Chondrocyte (in vitro differentiated cells): ENCODE results near the gene NUDT21. TPM values are rescaled to one million over a fixed set of nuclear protein-coding genes. Genes with fewer than 3 reads are reported as not detected.
A peak's percentile ranks its signal among the peaks of the same experiment; 100 is the strongest.

Experiments used
- DNase-seq: peaks from one replicate; pipeline ENCODE4 v3.0.0; 2021; ENCODE audit warnings: mixed read lengths, low spot score
- H3K27ac Mint-ChIP-seq: one replicate; pipeline ENCODE4 v1.8.0; 2021; ENCODE audit warnings: mild to moderate bottlenecking, moderate library complexity, mixed read lengths; ENCODE audit not compliant: unreplicated experiment
- H3K27me3 Mint-ChIP-seq: 2 replicates; pipeline ENCODE4 v1.8.0; 2021; ENCODE audit warnings: low read depth, mixed read lengths
- H3K36me3 Mint-ChIP-seq: 2 replicates; pipeline ENCODE4 v1.8.0; 2021; ENCODE audit warnings: low read depth, mixed read lengths
- H3K4me1 Mint-ChIP-seq: 2 replicates; pipeline ENCODE4 v1.8.0; 2021; ENCODE audit warnings: low read depth, mild to moderate bottlenecking, mixed read lengths
- H3K4me3 Mint-ChIP-seq: one replicate; pipeline ENCODE4 v1.8.0; 2021; ENCODE audit warnings: mild to moderate bottlenecking, moderate library complexity, mixed read lengths; ENCODE audit not compliant: unreplicated experiment
- H3K9me3 Mint-ChIP-seq: 2 replicates; pipeline ENCODE4 v1.8.0; 2021; ENCODE audit warnings: low read depth, mixed read lengths
- CTCF ChIP-seq: fragments of 200-600 bp; sonication (generic); IDR thresholded peaks from 2 replicates; pipeline ENCODE4 v1.5.0; 2021; ENCODE audit warnings: antibody characterized with exemption, mild to moderate bottlenecking, moderate library complexity
- total RNA-seq: library from RNA; stranded (reverse); gene quantifications from 3 replicates; pipeline ENCODE4 v1.2.1, GENCODE V29; 2021

Gene NUDT21
- total RNA-seq, 1 donor from 2014 or later, result 69.0 TPM

- Mint-ChIP-seq H3K9me3 (no peaks in the 10 kb centered on the region), H3K36me3 (no peaks in the 10 kb centered on the region), H3K27me3 (no peaks in the 10 kb centered on the region), H3K27ac (peak overlapping the region; percentile 95), H3K4me3 (peak overlapping the region; percentile 96), H3K4me1 (peaks cover 46% of the 10 kb centered on the region)
- DNase-seq, result no peak
- TF ChIP-seq CTCF, result no peak
These were observed 27.3 kb downstream of the NUDT21 start for GRCh38 chr16:56423584-56424403.

DNA sequence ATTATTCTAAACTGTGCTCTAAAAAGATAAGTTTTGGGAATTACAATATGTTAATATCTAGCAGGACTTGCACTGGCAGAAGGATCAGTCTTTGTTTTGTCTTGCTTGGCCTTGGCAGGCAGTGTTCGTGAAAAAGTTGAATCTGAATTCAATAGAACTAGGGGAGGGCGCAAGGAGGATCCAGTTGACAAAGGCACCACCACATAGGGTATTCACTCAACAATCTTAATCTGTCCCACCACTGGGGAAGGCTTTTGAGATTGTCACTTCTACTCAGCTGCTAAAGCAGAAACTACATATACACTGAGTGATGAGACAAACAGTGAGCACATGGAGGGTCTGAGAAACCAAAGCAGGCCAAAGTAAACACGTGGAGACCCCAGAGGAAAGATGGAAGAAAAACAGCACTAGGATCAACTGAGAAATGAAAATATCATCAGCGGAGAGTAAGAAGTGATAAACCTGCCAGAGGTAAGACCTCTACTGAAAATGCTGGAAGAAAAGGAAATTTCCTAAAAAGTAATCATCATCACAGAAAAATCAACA, 28.2 kb downstream of the NUDT21 start:
- H3K4me3 Mint-ChIP-seq, result peak overlapping the region; percentile 38
- H3K36me3 Mint-ChIP-seq, result no peaks in the 10 kb centered on the region
- H3K27ac Mint-ChIP-seq, result no peak overlapping the region
- no peak for DNase-seq
- no peaks in the 10 kb centered on the region for H3K9me3 Mint-ChIP-seq
- no peak for TF ChIP-seq CTCF
- no peaks in the 10 kb centered on the region for H3K27me3 Mint-ChIP-seq
- peaks cover 48% of the 10 kb centered on the region for H3K4me1 Mint-ChIP-seq

GRCh38 chr16:56421976-56422669, 29.0 kb downstream of the NUDT21 start:
- Mint-ChIP-seq H3K4me3 (no peak overlapping the region), H3K9me3 (no peaks in the 10 kb centered on the region), H3K27me3 (no peaks in the 10 kb centered on the region), H3K36me3 (no peaks in the 10 kb centered on the region), H3K4me1 (peaks cover 48% of the 10 kb centered on the region), H3K27ac (no peak overlapping the region)
- no peak for TF ChIP-seq CTCF
- no peak for DNase-seq

DNA sequence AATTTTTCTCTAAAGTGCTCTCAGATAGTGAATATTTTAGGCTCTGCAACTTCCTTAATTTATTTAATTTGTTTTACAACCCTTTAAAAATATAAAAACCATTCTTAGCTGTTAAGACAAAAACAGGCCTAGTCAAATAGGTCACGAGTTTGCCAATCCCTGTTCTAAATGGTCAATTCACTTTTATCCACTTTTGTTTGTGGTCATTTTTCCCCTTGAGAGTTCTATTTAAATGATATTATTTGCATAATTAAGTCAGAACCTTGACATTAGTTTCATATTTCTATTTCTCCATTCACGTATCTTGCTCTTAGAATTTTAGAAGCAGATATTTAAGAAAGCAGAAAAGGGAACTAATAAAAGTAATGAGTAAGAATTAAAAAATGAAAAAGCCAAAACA, 29.8 kb downstream of the NUDT21 start:
- no peak overlapping the region for H3K4me3 Mint-ChIP-seq
- no peaks in the 10 kb centered on the region for H3K9me3 Mint-ChIP-seq
- no peak overlapping the region for H3K27ac Mint-ChIP-seq
- peaks cover 48% of the 10 kb centered on the region for H3K4me1 Mint-ChIP-seq
- no peaks in the 10 kb centered on the region for H3K36me3 Mint-ChIP-seq
- DNase-seq, result no peak
- no peaks in the 10 kb centered on the region for H3K27me3 Mint-ChIP-seq
- TF ChIP-seq CTCF, result no peak

- peaks cover 49% of the 10 kb centered on the region for H3K4me1 Mint-ChIP-seq
- H3K36me3 Mint-ChIP-seq, result no peaks in the 10 kb centered on the region
- no peak overlapping the region for H3K27ac Mint-ChIP-seq
- H3K9me3 Mint-ChIP-seq, result no peaks in the 10 kb centered on the region
- H3K4me3 Mint-ChIP-seq, result no peak overlapping the region
- no peak for DNase-seq
- no peak for TF ChIP-seq CTCF
- no peaks in the 10 kb centered on the region for H3K27me3 Mint-ChIP-seq
These were observed 30.5 kb downstream of the NUDT21 start for GRCh38 chr16:56420613-56421012.
